Muscle layer of colon (tissue), 2 donors: Measurements from ENCODE around the gene VPS37C.

Source experiments
- H3K27ac ChIP-seq: one replicate; pipeline ENCODE4 v1.7.0; 2013; ENCODE audit warnings: low read depth, mild to moderate bottlenecking, low read length, moderate library complexity
- H3K27me3 ChIP-seq, 2 donors: one replicate each; pipeline ENCODE4 v1.7.0; 2013; ENCODE audit warnings: low read length in 2 of 2, mild to moderate bottlenecking in 2 of 2; ENCODE audit not compliant: insufficient read depth in 2 of 2, control insufficient read depth in 1 of 2
- H3K36me3 ChIP-seq: one replicate; pipeline ENCODE4 v1.7.0; 2013; ENCODE audit warnings: mild to moderate bottlenecking, low read length; ENCODE audit not compliant: insufficient read depth
- H3K4me1 ChIP-seq: one replicate; pipeline ENCODE4 v1.7.0; 2013; ENCODE audit warnings: mild to moderate bottlenecking, low read length; ENCODE audit not compliant: insufficient read depth
- H3K4me3 ChIP-seq, 2 donors: one replicate each; pipeline ENCODE4 v1.7.0; 2013; ENCODE audit warnings: low read length in 2 of 2, low read depth in 1 of 2, mild to moderate bottlenecking in 1 of 2, moderate library complexity in 1 of 2
- H3K9ac ChIP-seq: one replicate; pipeline ENCODE4 v1.7.0; 2013; ENCODE audit warnings: low read length
- H3K9me3 ChIP-seq: one replicate; pipeline ENCODE4 v1.7.0; 2013; ENCODE audit warnings: mild to moderate bottlenecking, low read length
- donor health status: abdominal sarcoma.
- donor health status: Adenocarcinoma of cecum.

VPS37C gene

GRCh38 chr11:61151545-61152252 lies 9.5 kb downstream of the VPS37C start:
- H3K27ac ChIP-seq, result peak overlapping the region; percentile 36
- H3K9me3 ChIP-seq, result no peaks in the 10 kb centered on the region
- no peak overlapping the region for H3K4me3 ChIP-seq
- H3K36me3 ChIP-seq, result no peaks in the 10 kb centered on the region
- H3K9ac ChIP-seq, result peak overlapping the region; percentile 9
- H3K4me1 ChIP-seq, result peaks cover 68% of the 10 kb centered on the region
- no peaks in the 10 kb centered on the region for H3K27me3 ChIP-seq

DNA sequence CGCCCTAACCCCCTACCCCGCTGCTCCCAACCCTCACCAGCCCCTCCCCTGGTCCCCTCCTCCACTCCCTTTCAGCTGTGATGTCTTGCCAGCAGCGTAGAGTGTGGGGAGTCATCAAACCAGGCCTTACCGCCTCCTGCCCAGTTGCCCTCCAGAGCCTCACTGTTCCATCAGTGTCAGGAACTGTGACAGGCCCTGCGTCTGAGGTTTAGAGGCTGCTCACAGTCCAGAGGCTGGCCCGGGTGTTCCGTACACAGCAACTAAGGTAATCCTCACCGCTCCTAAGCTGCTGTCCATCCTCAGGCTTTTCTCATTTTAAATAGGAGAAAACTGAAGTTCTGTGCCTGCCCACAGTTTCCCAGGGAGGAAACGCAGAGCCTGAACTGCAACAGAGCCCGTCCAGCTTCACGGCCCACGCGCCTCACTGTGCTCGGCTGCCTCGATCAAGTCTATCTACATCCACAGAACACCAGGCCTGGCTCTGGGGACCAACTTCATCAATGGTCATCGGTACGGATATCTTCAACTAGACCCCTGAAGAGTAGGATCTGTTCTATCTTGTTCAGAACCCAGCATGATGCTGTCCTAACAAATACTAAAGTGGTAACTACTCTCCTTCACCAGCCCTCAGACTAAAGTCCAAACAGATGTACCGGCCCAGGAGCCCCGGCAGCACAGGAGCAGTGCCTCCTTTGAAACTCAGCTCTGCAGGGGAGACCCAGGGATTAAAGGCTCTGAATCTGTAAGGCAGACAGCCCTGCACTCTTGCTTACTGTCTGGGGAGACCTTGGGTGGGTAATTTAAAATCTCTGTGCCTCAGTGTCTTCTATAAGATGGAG lies 10.3 kb downstream of the VPS37C start:
- peak overlapping the region; percentile 9 for H3K9ac ChIP-seq
- no peak overlapping the region for H3K4me3 ChIP-seq
- no peaks in the 10 kb centered on the region for H3K27me3 ChIP-seq
- H3K36me3 ChIP-seq, result no peaks in the 10 kb centered on the region
- no peak overlapping the region for H3K27ac ChIP-seq
- H3K9me3 ChIP-seq, result no peaks in the 10 kb centered on the region
- H3K4me1 ChIP-seq, result peaks cover 68% of the 10 kb centered on the region

- H3K27ac ChIP-seq, result peak overlapping the region; percentile 4
- H3K9me3 ChIP-seq, result no peaks in the 10 kb centered on the region
- H3K9ac ChIP-seq, result no peak overlapping the region
- no peaks in the 10 kb centered on the region for H3K36me3 ChIP-seq
- no peak overlapping the region for H3K4me3 ChIP-seq
- H3K4me1 ChIP-seq, result peaks cover 68% of the 10 kb centered on the region
- H3K27me3 ChIP-seq, result no peaks in the 10 kb centered on the region
These were observed 11.3 kb downstream of the VPS37C start for GRCh38 chr11:61149624-61150615.

DNA sequence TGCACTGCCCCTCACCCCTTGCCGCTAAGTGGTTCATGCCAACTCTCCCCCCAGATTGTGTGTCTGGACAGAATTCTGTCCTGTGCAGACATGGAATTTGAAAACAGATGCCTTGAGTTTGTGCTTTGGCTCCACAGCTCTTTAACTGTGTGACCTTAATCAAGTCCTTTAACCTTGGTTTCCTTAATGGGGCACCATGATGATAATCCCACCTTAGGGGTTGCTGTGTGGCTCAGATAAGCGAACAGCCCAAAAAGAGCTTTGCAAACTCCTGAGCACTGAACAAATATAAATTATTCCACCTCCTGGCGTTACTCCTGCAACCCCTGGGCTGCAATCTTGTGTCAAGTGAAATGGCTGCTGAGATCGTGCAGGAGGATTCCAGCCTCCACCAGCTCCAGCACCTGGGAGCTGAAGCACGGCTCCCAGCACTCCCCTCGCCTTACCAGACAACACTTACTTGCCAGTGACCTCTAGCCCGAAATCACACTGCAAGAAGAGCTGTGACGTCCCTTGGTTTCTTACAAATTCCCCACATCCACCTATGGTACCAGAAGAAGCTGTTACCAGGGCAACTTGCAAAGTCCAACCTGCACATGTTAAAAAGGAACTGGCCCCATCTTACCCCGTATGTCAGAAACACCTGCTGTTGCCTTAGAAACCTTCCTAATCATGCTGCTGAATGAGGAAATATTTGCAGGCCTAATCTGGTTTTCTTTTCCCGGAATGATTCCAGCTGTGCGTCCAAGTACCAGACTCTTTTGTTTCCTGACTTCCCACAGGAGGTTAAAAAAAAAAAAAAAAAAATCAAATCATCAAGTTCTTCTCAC lies 13.2 kb downstream of the VPS37C start:
- Histone ChIP-seq H3K9ac (no peak overlapping the region), H3K9me3 (no peaks in the 10 kb centered on the region), H3K4me1 (peaks cover 56% of the 10 kb centered on the region), H3K4me3 (no peak overlapping the region), H3K27me3 (no peaks in the 10 kb centered on the region), H3K27ac (no peak overlapping the region), H3K36me3 (no peaks in the 10 kb centered on the region)

- no peak overlapping the region for H3K4me3 ChIP-seq
- no peaks in the 10 kb centered on the region for H3K36me3 ChIP-seq
- H3K4me1 ChIP-seq, result peaks cover 48% of the 10 kb centered on the region
- no peak overlapping the region for H3K27ac ChIP-seq
- no peaks in the 10 kb centered on the region for H3K9me3 ChIP-seq
- no peak overlapping the region for H3K9ac ChIP-seq
- H3K27me3 ChIP-seq, result no peaks in the 10 kb centered on the region
These were observed 14.0 kb downstream of the VPS37C start for GRCh38 chr11:61147271-61147670.

DNA sequence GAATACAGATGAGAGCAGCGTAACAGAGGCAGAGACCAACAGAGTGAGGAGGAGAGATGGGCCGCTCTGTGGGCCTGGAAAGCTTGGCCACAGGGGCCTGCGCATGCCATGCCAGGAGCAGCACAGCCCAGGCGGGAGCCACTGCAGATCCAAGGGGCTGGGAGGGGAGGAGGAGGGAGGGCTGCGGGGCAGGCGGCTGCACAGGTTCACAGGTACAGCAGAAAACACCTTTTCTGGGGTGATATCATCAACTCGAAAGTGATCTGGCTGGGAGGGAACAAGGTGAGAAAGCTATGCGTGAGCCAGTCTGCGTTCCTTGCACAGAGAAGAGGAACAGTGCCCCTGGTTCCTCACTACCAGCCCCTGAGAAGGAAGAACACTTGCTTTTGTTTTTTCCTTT lies 14.8 kb downstream of the VPS37C start:
- Histone ChIP-seq H3K27me3 (no peaks in the 10 kb centered on the region), H3K27ac (no peak overlapping the region), H3K36me3 (no peaks in the 10 kb centered on the region), H3K9ac (no peak overlapping the region), H3K9me3 (no peaks in the 10 kb centered on the region), H3K4me1 (peaks cover 44% of the 10 kb centered on the region), H3K4me3 (no peak overlapping the region)

- H3K27me3 ChIP-seq, result no peaks in the 10 kb centered on the region
- H3K9me3 ChIP-seq, result no peaks in the 10 kb centered on the region
- H3K9ac ChIP-seq, result no peak overlapping the region
- H3K27ac ChIP-seq, result no peak overlapping the region
- H3K4me3 ChIP-seq, result no peak overlapping the region
- no peaks in the 10 kb centered on the region for H3K36me3 ChIP-seq
- peaks cover 38% of the 10 kb centered on the region for H3K4me1 ChIP-seq
These were observed 15.8 kb downstream of the VPS37C start for GRCh38 chr11:61145228-61146005.

DNA sequence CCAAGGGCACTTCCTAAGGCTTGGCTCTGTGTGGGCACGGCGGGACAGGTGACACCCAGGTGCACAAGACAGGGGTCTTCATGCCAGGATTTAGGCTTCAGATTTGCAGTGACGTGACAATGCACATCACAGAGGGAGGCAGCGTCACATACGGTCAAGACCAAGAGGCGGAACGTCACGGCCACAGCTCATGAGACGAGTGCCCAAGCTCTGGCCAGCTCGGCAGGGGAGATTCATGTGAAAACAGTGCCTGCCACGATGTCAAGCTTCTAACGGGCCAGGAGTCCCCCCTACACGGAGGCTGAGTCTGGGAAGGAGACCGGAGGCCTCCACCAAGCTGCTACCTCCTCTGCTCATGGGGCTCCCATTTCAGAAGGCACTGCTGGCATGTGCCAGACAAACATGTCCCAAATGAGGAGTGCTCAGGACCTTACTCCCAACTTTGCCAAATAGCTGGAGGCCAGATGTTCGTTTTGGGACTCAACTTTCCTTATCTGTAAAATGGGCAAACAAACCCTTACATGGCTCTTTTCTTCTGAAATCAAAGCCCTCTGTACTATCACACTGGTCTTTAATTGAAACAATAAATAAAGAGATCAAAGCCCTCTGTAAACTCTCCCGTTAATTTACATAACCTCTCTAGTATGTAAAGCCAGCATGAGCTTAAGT lies 16.6 kb downstream of the VPS37C start:
- H3K27ac ChIP-seq, result no peak overlapping the region
- no peaks in the 10 kb centered on the region for H3K27me3 ChIP-seq
- no peak overlapping the region for H3K9ac ChIP-seq
- no peak overlapping the region for H3K4me3 ChIP-seq
- H3K36me3 ChIP-seq, result no peaks in the 10 kb centered on the region
- peaks cover 35% of the 10 kb centered on the region for H3K4me1 ChIP-seq
- no peaks in the 10 kb centered on the region for H3K9me3 ChIP-seq

DNA sequence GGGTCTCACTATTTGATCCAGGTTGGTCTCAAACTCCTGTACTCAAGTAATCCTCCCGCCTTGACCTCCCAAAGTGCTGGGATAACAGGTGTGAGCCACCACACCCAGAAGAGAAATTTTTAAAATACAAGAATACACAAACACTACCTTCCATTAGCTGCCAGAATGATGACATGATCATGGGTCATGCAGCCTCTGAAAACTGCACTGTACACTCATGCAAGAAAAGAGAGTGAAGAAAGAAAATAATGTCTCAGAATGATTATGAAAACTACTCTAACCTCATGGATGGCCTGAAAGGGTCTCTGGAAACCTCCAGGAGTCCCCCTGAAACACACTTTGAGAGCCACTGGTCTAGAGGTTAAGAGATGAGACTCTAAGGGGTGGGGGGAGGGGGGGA lies 18.8 kb downstream of the VPS37C start:
- peaks cover 12% of the 10 kb centered on the region for H3K36me3 ChIP-seq
- no peaks in the 10 kb centered on the region for H3K9me3 ChIP-seq
- no peak overlapping the region for H3K4me3 ChIP-seq
- no peak overlapping the region for H3K9ac ChIP-seq
- no peaks in the 10 kb centered on the region for H3K27me3 ChIP-seq
- H3K27ac ChIP-seq, result no peak overlapping the region
- peaks cover 23% of the 10 kb centered on the region for H3K4me1 ChIP-seq

DNA sequence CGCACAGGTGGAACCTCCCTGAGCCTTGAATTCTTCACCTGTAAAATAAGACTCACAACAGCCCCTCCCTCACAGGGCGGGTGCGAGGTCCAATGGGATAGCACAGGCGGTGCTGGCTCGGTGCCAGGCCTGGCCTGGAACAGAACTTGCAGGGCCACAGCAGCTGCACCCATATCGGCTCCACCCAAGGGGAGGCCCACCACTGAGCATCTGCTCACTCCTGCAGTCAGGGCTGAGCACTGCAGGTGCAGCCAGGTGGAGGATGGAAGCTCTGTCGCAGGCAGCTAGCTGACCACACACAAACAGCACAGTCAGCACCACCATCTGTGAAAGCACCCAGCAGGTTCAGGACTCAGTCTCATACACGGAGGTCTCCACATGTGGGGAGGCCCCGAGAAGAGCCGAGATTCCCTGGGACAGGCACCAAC lies 19.6 kb downstream of the VPS37C start:
- Histone ChIP-seq H3K9ac (no peak overlapping the region), H3K4me3 (no peak overlapping the region), H3K27ac (no peak overlapping the region), H3K9me3 (no peaks in the 10 kb centered on the region), H3K36me3 (peaks cover 21% of the 10 kb centered on the region), H3K4me1 (peaks cover 23% of the 10 kb centered on the region), H3K27me3 (no peaks in the 10 kb centered on the region)
